ENCODE results near the gene SPSB4.

GRCh38 chr3:141174674-141175073, 123.5 kb downstream of the SPSB4 start:
- no peak for TF ChIP-seq POLR2A (IDR thresholded peaks at IDR 0.05)
- TF ChIP-seq EP300 (IDR thresholded peaks at IDR 0.05): no peak
- TF ChIP-seq CTCF (IDR thresholded peaks at IDR 0.05): no peak
- TF ChIP-seq POLR2AphosphoS5 (IDR thresholded peaks at IDR 0.05): no peak
